Vagina (tissue), 2 donors: Measurements from ENCODE around the gene NPC2. TPM values are rescaled to one million over a fixed set of nuclear protein-coding genes. Genes with fewer than 3 reads are reported as not detected.

Source experiments
- DNase-seq, 2 donors: peaks; one replicate each; pipeline ENCODE4 v3.0.0-alpha.2; 2017; ENCODE audit errors: extremely low spot score in 2 of 2
- H3K27ac ChIP-seq: fragments of 200-600 bp; sonication (generic); one replicate; pipeline ENCODE4 v1.5.1; 2019
- H3K27me3 ChIP-seq: fragments of 200-600 bp; sonication (generic); one replicate; pipeline ENCODE4 v1.5.1; 2019
- H3K36me3 ChIP-seq, 2 donors: fragments of 200-600 bp; sonication (generic); one replicate each; pipeline ENCODE4 v1.5.1; 2017 to 2019
- H3K4me1 ChIP-seq: fragments of 200-600 bp; sonication (generic); one replicate; pipeline ENCODE4 v1.5.1; 2019
- H3K4me3 ChIP-seq, 2 donors: fragments of 200-600 bp; sonication (generic); 1 replicate in 1 of 2; 2 replicates in 1 of 2; pipeline ENCODE4 v1.5.1; 2016 to 2019
- H3K9me3 ChIP-seq: fragments of 200-600 bp; sonication (generic); one replicate; pipeline ENCODE4 v1.5.1; 2019
- POLR2A ChIP-seq, 2 donors: fragments of 450-650 bp; IDR thresholded peaks; one replicate each; pipeline ENCODE4 v1.6.1; 2017; ENCODE audit warnings: antibody characterized with exemption in 2 of 2, mild to moderate bottlenecking in 2 of 2, moderate library complexity in 2 of 2
- POLR2AphosphoS5 ChIP-seq, 2 donors: sonication (generic); formaldehyde crosslinking; IDR thresholded peaks; one replicate each; pipeline ENCODE4 v1.9.0; 2017; ENCODE audit warnings: antibody characterized with exemption in 2 of 2, mild to moderate bottlenecking in 2 of 2, low read depth in 1 of 2; ENCODE audit not compliant: insufficient read depth in 1 of 2
- intact Hi-C: fragments of 100-400 bp; cut with DNase I; formaldehyde crosslinking; loops from one replicate; pipeline ENCODE4 v1.15.1; 2023
- total RNA-seq: library from RNA; depleted of rRNA; stranded (reverse); fragments of >200 nt; gene quantifications from one replicate; pipeline ENCODE4 v1.2.3, GENCODE V29; 2016
- TF ChIP-seq, protein P1 (sequence below), 3 experiments: fragments of 450-650 bp in 2 of 3; fragments of 200-600 bp in 1 of 3; sonication (generic) in 1 of 3; IDR thresholded peaks; one replicate each; pipeline ENCODE4 v1.5.1; 2017 to 2019; ENCODE audit warnings: antibody characterized with exemption in 3 of 3, mild to moderate bottlenecking in 2 of 3, moderate library complexity in 2 of 3

Gene NPC2
- total RNA-seq, 1 donor from 2014 or later, result 165 TPM

DNA sequence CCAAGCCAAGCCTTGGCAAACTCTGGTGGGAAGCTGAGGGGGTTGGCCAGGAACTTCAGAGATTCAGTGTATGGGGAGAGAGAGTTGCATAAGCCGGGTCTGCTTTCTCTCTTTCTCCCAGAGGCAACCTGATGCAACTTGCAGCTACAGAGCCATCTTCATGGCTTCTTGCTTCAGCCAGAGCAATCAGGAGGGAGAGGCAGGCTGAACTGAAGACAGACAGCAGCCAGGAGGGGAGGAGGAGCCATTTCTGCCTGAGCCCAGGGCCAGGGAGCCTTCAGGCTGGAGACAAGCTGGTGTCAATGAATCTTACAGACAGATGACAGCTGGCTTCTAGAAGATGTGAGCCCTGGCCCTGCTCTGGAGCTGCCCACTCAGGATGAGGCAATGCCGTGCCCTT, 18.7 kb downstream of the NPC2 start:
- intact Hi-C loops, result no loop called here
- H3K36me3 ChIP-seq, result peaks cover 0 to 29% of the 10 kb centered on the region in 2 donors

GRCh38 chr14:74472601-74473000, 20.5 kb downstream of the NPC2 start:
- Histone ChIP-seq H3K4me3 (no peak overlapping the region), H3K36me3 (peaks cover 0 to 24% of the 10 kb centered on the region in 2 donors), H3K4me1 (no peaks in the 10 kb centered on the region), H3K27ac (no peak overlapping the region), H3K9me3 (no peaks in the 10 kb centered on the region), H3K27me3 (no peaks in the 10 kb centered on the region)
- no peak for DNase-seq
- intact Hi-C loops, result loop anchor here (1.0 kb wide), 1 partner anchor 18 kb away; no protein-coding TSS in a partner anchor
- TF ChIP-seq, protein P1, sequence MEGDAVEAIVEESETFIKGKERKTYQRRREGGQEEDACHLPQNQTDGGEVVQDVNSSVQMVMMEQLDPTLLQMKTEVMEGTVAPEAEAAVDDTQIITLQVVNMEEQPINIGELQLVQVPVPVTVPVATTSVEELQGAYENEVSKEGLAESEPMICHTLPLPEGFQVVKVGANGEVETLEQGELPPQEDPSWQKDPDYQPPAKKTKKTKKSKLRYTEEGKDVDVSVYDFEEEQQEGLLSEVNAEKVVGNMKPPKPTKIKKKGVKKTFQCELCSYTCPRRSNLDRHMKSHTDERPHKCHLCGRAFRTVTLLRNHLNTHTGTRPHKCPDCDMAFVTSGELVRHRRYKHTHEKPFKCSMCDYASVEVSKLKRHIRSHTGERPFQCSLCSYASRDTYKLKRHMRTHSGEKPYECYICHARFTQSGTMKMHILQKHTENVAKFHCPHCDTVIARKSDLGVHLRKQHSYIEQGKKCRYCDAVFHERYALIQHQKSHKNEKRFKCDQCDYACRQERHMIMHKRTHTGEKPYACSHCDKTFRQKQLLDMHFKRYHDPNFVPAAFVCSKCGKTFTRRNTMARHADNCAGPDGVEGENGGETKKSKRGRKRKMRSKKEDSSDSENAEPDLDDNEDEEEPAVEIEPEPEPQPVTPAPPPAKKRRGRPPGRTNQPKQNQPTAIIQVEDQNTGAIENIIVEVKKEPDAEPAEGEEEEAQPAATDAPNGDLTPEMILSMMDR (IDR thresholded peaks at IDR 0.05), result no peak
- TF ChIP-seq POLR2A (IDR thresholded peaks at IDR 0.05) (no peak), POLR2AphosphoS5 (IDR thresholded peaks at IDR 0.05; ENCODE audit: insufficient read depth in 1 of 2, low read depth in 1 of 2) (no peak)

More for the DNA sequence above, 18.7 kb downstream of the NPC2 start:
- Histone ChIP-seq H3K9me3 (no peaks in the 10 kb centered on the region), H3K27me3 (no peaks in the 10 kb centered on the region), H3K4me1 (no peaks in the 10 kb centered on the region), H3K27ac (no peak overlapping the region), H3K4me3 (no peak overlapping the region)
- TF ChIP-seq POLR2A (IDR thresholded peaks at IDR 0.05), result no peak
- TF ChIP-seq, protein P1 (IDR thresholded peaks at IDR 0.05), result no peak
- no peak for TF ChIP-seq POLR2AphosphoS5 (IDR thresholded peaks at IDR 0.05; ENCODE audit: insufficient read depth in 1 of 2, low read depth in 1 of 2)
- no peak for DNase-seq

DNA sequence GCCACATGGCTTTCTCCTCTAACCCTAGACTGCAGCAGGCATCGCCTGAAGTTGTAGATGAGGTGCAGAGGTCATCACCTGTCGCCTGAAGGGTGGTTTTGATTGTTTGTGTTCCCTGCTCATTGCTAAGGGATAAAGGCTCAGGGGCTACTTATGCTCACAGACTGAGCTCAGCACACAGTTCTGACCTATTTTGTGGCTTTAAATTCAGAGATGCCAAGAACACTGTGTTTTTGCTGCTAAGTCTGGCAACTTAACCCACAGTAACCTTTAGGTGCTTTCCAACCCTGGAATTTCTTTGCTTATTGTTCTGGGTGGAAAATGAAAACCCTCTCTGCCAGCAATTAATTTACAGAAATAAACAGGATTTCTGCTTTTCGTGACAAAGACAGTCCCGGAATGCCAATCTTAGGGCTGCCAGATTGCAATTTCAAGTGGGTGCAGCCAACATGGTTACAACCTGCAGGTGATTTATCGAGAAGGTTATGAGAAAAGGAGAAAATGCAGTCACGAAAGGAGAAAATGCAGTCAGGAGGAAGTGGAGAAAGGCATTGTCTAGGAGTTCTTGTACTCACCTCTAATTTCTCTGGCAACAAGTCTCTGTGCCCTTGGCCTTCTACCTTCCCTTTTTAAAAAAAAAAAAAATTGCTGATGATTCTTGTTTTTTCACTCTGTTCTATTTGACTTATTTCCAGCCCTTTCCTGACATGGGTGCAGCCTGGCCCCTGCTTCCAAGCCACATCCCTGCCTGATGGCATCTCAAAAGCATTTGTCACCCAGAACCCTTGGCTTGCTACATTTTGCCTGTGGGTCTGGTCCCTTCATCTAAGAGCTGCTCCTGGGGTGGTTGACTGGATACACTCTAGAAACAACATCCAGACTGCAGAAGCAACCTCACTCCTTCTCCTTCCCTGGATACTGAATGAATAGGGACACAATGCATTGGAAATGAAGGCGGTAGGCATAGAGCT, 23.3 kb downstream of the NPC2 start:
- TF ChIP-seq, protein P1 (IDR thresholded peaks at IDR 0.05), result no peak
- TF ChIP-seq POLR2A (IDR thresholded peaks at IDR 0.05) (no peak), POLR2AphosphoS5 (IDR thresholded peaks at IDR 0.05; ENCODE audit: insufficient read depth in 1 of 2, low read depth in 1 of 2) (peak in 1 of 2 donors; percentile 56)
- H3K4me1 ChIP-seq, result no peaks in the 10 kb centered on the region

DNA sequence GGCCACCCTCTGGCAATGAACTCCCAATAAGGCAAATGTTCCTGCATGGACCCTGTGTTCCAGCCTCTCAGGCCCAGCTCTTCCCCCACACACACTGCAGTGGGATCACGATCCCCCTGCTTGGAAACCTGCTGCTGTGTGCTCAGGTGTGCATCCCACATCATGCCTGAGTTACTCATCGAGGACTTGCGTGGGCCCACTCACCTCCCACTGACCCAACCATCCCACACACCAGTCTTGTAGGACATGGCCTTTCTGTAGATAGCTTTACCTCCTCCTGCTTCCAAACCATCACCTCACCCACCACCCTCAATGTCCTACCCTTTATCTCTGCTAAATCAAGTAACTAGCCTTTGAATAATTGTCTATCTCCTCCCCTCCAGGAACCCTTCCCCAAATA, 24.6 kb downstream of the NPC2 start:
- Histone ChIP-seq H3K4me1 (no peaks in the 10 kb centered on the region), H3K4me3 (no peak overlapping the region), H3K36me3 (peaks cover 0 to 11% of the 10 kb centered on the region in 2 donors), H3K27ac (no peak overlapping the region), H3K27me3 (no peaks in the 10 kb centered on the region), H3K9me3 (no peaks in the 10 kb centered on the region)
- TF ChIP-seq POLR2AphosphoS5 (IDR thresholded peaks at IDR 0.05; ENCODE audit: insufficient read depth in 1 of 2, low read depth in 1 of 2), result no peak
- no peak for TF ChIP-seq POLR2A (IDR thresholded peaks at IDR 0.05)
- TF ChIP-seq, protein P1 (IDR thresholded peaks at IDR 0.05), result no peak
- DNase-seq, result no peak
- intact Hi-C loops, result no loop called here

More for the DNA sequence above, 23.3 kb downstream of the NPC2 start:
- H3K36me3 ChIP-seq, result peaks cover 0 to 19% of the 10 kb centered on the region in 2 donors
- DNase-seq, result no peak
- H3K9me3 ChIP-seq, result no peaks in the 10 kb centered on the region
- intact Hi-C loops, result no loop called here
- H3K27me3 ChIP-seq, result no peaks in the 10 kb centered on the region
- no peak overlapping the region for H3K27ac ChIP-seq
- no peak overlapping the region for H3K4me3 ChIP-seq

DNA sequence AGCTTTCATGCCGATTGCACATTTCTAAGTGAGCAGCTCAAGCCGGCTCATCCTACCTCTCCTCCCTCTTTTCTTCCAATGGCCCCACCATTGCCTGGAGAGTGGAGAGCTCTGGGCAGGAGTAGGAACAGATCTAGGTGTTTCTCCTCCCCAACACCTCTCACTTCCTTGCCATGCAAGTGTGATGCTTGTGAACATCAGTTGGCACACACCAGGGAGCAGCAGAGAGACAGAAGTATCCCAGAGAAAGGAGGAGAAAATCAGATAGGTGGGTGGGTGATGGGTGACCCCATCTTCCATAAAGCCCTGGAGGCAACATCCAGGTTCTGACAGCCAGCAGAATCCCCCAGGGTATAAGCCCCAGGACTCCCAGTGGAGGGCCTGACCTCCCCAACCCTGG, 27.8 kb downstream of the NPC2 start:
- Histone ChIP-seq H3K4me1 (no peaks in the 10 kb centered on the region), H3K4me3 (no peak overlapping the region), H3K36me3 (no peaks in the 10 kb centered on the region), H3K27me3 (no peaks in the 10 kb centered on the region), H3K27ac (no peak overlapping the region), H3K9me3 (no peaks in the 10 kb centered on the region)
- no peak for TF ChIP-seq POLR2A (IDR thresholded peaks at IDR 0.05)
- TF ChIP-seq POLR2AphosphoS5 (IDR thresholded peaks at IDR 0.05; ENCODE audit: insufficient read depth in 1 of 2, low read depth in 1 of 2), result no peak
- intact Hi-C loops, result no loop called here
- DNase-seq, result no peak
